ENCODE results near the gene CYB561D2.
A peak's percentile ranks its signal among the peaks of the same experiment; 100 is the strongest.

Gene CYB561D2

DNA sequence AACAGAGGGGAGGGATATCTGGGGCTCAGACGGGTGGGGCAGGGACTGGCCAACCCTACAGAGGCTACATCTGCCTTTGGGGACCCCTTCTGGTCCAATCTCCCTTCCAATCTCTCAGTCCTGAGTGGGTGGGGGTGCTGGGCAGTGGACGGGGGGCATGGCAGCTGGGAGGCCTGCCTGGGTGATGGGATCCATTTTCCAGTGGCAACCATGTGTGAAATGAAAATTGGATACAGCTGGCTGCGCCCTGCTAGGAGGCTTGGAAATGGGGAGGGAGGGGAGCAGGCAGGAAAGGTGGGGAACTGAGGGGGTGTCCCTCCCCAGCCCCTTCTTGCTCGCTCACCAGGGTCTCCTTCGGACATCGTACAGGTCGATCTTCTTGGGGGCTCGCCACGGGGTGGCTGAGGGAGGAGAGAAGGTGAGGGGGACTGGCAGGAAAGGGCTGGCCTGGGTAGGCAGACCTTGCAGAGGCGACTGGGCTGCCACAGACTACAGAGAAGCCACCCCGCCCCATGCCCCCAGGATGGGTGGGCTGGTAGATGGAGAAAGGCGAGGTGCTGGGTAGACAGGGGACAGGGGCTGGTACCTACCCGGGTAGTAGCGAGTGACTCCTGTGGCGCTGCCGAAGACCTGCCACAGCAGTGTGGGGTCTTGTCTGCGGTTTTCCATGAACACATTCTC lies 29.9 kb downstream of the CYB561D2 start:
- in situ Hi-C loops (cut with MboI; ENCODE audit: low pct_unique_long_range_greater_than_20kb, low sequenced_read_pairs): no loop called here
- DNase-seq: no peak

DNA sequence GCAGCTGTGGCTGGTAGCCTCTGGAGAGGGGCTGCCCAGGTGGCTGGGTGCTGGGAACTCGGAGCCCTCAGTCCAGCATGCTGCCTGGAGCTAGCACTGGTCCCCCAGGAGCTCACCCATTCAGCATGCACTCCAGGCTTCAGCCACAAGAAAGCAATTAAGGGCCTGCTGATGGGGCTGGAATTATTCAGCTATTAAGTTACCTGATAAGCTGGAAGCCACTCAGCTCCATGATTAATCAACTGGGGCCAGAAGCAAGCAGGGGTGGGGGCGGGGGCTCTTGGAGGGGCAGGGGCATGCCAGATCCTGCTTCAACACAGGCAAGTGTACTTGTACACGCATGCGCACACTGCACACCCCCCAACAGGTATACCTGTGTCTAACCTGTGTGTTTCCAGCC lies 30.7 kb downstream of the CYB561D2 start:
- in situ Hi-C loops (cut with MboI; ENCODE audit: low pct_unique_long_range_greater_than_20kb, low sequenced_read_pairs): no loop called here
- no peak for DNase-seq

DNA sequence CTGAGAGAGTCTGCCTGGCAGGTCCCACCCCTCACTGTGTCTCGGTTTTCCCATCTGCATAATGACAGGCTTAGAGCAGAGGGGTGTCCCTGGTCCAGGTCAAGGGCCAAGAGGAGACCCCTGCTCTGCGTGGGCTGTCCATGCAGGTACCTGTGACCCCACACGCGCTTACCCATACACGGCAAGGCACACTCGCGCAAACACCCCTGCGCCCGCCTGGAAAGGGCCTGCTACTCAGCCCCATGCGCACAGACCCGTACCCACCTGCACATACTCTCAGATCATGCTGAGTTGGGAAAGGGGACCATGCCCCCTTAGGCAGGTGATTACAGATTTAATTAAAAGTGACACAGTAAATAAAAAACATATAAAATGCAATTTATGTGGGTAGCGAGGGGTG lies 32.1 kb downstream of the CYB561D2 start:
- in situ Hi-C loops (cut with MboI; ENCODE audit: low pct_unique_long_range_greater_than_20kb, low sequenced_read_pairs): no loop called here
- DNase-seq: no peak

DNA sequence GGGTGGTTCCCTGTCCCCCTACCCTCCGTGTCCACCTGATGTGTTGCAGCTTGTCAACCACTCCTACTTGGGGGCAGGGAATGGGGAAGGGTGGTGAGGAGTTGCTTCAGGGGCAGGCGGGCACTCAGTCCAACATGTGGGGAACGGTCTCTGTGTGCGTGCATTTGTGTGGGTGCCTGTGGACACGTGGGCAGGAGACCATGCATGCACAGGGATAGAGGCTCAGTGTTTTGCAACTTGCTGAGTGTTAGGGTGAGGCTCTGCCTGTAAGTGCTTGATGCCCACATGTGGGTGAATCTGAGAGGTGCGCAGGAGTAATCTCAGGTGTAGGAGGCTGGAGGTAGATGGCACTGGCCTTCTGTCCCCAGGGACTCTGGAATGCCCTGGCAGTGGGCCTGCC lies 33.1 kb downstream of the CYB561D2 start:
- in situ Hi-C loops (cut with MboI; ENCODE audit: low pct_unique_long_range_greater_than_20kb, low sequenced_read_pairs): no loop called here
- no peak for DNase-seq

DNA sequence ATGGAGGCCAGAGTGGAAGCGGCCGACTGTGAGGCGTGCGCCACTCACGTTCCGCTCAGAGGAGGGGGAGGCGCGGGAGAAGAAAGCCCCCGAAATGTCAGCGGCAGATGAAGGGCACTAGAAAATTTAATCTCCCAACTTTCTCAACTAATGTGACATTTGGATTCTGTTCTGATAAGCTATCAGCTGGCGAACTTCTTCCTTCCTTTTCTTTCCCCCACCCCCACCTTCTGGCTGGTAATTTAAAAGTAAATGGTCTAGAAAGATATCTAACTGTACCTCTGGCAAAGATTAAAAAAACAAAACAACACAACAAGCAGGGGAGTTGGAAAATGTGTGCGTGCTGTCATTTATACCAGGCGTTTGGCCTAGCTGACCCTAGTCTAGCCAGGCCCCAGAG lies 35.1 kb downstream of the CYB561D2 start:
- in situ Hi-C loops (cut with MboI; ENCODE audit: low pct_unique_long_range_greater_than_20kb, low sequenced_read_pairs): no loop called here
- DNase-seq: no peak

DNA sequence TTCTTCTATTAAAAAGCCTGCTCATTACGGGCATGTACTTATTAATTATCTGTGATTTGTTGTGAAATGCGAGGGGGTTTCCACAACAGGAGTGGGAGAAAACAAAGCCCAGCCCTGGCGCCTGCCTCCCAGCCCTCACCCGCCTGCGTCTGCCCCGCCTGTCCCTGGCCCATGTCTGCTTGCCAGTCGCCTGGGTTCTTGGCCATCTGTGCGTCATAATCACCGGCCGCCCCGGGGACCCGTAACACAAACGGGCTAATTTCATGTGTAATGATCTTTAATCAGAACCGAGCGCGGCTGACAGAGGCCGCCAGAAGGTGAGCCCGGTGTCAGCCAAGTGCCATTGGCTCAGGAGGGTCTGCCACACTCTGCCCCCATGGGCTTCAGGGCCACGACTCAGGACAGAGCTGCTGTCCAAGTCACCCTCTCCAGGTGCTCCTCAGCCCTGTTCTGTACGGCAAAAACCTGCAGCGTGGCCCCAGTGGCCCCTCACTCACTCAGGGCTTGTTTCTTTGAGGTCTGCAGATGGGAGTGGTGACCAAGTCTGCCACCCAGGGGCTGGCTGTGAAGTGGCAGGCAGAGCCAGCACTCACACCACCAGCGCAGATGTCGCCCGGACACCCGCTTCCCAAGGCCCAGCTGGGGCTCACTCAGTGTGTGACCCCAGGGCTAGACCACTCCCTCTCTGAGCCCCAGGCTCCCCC lies 37.5 kb downstream of the CYB561D2 start:
- DNase-seq: peak; percentile 30
- in situ Hi-C loops (cut with MboI; ENCODE audit: low pct_unique_long_range_greater_than_20kb, low sequenced_read_pairs): no loop called here

DNA sequence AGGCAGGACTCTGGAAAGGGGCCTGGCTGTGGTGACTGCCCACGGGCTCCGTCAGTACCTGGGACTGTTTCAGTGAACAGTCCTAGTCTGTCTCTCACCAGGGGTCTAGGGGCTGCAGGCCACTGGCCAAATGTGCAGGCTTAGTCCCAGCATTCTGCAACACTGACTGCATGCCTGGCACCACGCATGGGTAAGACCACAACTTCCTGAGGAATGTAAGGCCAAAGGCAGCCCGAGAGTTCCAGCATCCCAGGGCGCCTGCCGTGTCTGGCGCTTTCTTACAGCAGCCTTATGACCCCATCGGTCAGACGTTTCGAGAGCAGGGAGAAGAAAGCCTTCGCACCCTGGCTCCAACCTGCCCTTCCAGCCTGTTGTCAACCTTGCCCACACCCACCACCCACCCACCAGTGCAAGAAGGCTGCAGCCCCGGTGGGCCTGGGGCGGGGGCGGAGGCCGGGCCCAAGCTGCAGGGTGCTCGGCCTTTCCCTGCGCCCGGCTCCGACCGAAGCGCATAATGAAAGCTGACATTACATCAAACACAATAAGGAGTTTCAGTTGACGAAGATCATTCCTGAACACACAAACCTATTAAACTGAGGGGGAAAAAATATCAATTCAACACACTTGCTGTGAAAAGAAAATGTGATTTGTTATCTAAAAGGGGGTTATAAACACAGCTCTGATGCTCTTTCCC lies 38.2 kb downstream of the CYB561D2 start:
- in situ Hi-C loops (cut with MboI; ENCODE audit: low pct_unique_long_range_greater_than_20kb, low sequenced_read_pairs): no loop called here
- no peak for DNase-seq

DNA sequence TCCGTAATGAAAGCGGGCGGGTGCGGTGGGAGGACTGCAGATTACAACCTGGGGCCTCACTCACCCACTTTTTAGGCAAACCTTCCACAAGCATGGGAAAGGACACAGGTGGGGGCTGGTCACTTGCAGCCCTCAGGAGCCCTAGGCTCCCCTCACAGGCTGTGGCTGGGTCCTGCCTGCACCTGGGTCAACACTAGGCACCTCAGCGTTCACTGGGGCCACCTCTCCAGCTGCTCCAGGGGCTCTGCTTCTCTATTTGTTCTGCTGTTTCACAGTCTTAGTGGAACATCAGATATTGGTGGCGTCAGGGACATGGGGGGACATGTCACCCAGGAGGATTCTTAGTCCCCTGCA lies 38.7 kb downstream of the CYB561D2 start:
- in situ Hi-C loops (cut with MboI; ENCODE audit: low pct_unique_long_range_greater_than_20kb, low sequenced_read_pairs): no loop called here
- DNase-seq: no peak

DNA sequence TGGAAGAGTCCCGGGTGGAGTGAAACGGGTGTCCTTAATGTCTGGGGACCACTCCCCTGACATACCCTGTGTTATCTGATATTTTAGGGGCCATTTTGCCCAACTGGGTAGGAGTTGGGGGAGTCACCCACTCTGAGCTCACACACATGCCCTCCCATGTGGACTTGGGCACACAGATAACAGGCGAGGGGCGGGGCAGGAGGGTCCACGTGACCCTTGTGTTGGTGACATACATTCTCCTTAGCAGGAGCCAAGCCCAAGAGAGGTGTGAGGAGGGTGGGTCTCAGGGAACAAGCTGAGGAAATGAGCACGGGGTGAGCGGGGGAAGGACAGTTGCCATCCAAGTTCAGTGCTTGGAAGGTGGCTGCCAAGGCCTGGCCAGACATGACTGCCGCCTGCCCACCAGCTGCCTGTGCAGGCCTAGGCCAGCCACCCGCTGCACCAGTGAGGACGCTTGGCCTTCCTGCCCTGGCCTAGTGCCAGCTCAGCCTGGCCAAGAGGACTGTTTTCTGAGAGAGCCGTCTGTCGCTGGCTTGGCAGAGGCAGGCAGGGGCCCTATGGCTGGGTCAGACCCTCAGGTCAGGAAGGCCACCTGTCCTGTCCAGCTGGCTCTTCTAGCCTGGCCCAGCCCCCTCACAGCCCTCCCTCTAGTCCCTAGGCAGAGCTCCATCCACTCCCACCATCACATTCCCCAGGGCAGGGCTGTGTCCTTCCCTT lies 40.0 kb downstream of the CYB561D2 start:
- in situ Hi-C loops (cut with MboI; ENCODE audit: low pct_unique_long_range_greater_than_20kb, low sequenced_read_pairs): no loop called here
- no peak for DNase-seq

DNA sequence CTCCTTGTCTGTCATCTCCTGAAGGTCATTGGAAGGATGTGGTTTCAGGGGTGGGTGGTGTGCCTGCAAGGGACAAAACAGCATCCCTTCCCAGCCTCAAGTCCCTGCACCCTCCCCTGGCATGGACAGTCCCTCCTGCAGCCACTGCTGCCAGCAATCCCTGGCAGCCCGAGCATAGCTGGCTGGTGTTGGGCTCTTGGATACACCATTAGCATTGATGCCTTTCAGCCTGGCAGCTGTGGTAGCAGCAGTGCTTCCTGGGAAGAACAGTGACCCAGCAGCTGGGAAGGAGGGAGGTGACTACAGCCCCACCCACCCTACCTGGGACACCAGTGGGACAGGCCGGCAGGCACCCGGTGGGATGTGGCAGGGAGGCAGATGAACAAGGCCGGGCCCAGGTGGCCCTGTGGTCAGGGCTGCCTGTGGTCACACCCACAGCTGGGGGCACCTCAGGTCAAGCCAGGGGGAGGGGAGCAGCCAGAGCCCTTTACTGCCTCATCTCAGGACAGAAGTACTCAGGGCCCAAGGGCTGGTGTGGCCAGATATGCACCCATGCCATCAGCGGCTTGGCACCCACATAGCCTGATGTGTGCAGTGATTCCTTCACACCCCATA lies 41.5 kb downstream of the CYB561D2 start:
- no peak for DNase-seq

DNA sequence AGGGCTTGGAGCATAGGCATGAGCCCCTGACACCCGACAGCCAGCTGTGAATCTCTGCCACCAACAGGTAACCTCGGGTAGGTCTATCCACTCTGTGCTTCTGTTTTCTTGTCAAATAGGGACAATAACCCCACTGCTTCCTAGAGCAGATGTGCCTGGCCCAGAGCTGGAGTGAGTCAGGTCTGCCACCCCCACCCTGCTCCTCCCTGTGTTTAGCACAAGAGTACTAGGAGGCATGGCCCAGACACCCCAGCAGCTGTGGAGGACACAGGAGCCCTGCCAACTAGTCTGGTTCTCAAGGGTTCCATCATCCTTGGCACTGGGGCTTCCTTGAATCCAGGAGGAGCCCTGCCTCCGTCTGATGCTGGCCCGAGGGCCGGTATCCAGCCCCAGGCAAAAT lies 42.4 kb downstream of the CYB561D2 start:
- no peak for DNase-seq
- in situ Hi-C loops (cut with MboI; ENCODE audit: low pct_unique_long_range_greater_than_20kb, low sequenced_read_pairs): no loop called here

More for the DNA sequence above, 41.5 kb downstream of the CYB561D2 start:
- in situ Hi-C loops (cut with MboI; ENCODE audit: low pct_unique_long_range_greater_than_20kb, low sequenced_read_pairs): no loop called here

DNA sequence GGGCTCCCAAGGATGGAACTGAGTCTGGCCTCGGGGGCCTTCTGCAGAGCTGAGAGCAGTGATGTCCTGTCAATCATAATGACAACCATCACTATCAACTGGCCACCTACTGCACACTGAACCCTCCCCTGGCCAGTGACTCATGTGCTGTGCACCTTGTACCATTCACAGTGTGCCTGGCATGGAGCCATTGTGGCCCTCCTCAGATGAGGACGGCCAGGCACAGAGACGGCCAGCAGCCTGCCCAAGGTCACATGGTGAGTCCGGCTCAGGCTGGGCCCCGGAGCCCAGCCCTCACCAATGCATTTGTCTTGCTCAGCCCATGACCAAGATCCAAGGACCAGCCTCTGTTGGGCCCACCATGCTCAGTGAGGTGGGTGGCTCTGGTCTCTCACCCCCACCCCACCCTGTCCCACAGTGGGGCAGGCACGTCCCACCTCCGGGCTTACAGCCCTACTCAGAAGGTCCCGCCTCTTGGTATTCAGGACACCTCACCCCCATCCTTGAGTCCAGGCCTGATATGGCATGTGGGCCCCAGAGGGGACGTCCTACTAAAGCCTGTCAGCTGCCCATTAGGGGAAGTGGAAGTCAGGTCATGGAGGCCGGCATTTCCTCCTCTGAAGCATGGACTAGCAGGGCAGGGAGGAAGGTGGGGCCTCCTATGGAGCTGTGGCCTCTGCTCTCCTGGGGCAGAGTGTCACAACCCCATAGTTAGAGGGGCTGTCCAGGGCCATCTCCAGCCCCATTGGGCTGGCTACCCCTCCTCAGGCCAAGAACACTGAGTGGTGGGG lies 44.6 kb downstream of the CYB561D2 start:
- DNase-seq: no peak
- in situ Hi-C loops (cut with MboI; ENCODE audit: low pct_unique_long_range_greater_than_20kb, low sequenced_read_pairs): no loop called here

DNA sequence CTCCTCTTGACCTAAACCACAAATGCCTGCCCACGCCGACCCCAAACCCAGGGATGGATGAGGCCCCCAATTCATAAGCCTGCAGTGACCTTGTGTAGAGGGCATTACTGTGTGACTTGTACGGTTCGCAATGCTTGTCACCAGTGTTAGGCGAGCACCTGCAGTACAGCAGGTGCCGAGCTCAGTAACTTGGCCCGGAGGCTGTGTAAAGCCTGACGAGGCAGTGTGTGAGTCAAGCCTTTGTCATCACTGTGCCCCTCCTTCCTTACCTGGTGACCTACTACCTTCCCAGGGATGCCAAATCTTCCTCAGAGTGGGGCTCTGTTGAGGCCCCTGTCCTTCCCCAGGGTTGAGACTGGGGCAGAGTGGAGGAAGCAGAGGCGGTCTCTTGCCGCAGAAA lies 45.8 kb downstream of the CYB561D2 start:
- in situ Hi-C loops (cut with MboI; ENCODE audit: low pct_unique_long_range_greater_than_20kb, low sequenced_read_pairs): no loop called here

DNA sequence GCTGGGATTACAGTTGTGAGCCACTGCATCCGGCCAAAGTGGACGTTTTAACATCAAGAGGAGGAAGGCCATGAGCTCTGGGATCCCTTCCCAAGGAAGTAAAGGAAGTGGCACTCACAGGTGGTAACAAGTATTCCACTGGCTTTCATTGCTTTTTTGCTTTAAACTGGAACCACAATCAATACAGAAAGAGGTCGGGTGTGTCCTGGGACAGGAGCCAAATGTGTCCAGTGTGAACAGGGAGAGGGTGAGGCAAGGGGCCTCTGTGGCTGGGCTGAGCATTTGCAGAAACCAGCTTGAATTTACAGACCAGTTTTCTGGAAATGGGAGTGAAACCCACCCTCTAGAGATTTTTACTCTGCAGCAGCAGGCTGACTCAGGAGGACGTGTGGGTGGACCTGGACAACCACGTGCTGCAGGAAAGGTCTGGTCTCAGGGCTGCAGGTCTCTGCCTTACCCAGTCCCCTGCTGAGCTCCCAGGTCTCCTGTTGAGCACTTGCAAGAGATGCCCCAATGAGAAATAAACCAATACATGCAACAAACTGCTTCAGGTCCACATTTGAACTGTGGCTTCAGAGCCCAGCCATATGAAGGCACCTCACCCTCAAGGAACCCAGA lies 51.4 kb downstream of the CYB561D2 start:
- in situ Hi-C loops (cut with MboI; ENCODE audit: low pct_unique_long_range_greater_than_20kb, low sequenced_read_pairs): no loop called here
- no peak for DNase-seq

More for the DNA sequence above, 45.8 kb downstream of the CYB561D2 start:
- DNase-seq: no peak

Data from KBM-7 (cell line).